Natural killer cell (primary cell): ENCODE measurements around the gene DPM2. TPM values are rescaled to one million over a fixed set of nuclear protein-coding genes. Genes with fewer than 3 reads are reported as not detected.

Source experiments
- ATAC-seq, 3 donors: fragments of 150-1000 bp in 2 of 3; fragments of 200-7000 bp in 1 of 3; cut with Tn5 transposase; 1 replicate in 1 of 3; 2 replicates in 2 of 3; pipeline ENCODE4 v1.10.0; 2021; ENCODE audit warnings: mild to moderate bottlenecking in 2 of 3, moderate library complexity in 2 of 3
- DNase-seq, 2 donors: peaks; one replicate each; pipeline versions ENCODE4 v3.0.0 to v3.0.0-alpha.2; 2013 to 2021; ENCODE audit warnings: mixed read lengths in 1 of 2
- H3K27ac ChIP-seq: one replicate; pipeline ENCODE4 v1.5.1; 2013; ENCODE audit warnings: mild to moderate bottlenecking, low read length
- H3K27me3 ChIP-seq: one replicate; pipeline ENCODE4 v1.6.1; 2013; ENCODE audit warnings: low read length; ENCODE audit not compliant: control insufficient read depth, insufficient read depth
- H3K36me3 ChIP-seq: one replicate; pipeline ENCODE4 v1.6.1; 2013; ENCODE audit warnings: low read length; ENCODE audit not compliant: control insufficient read depth, insufficient read depth
- H3K4me1 ChIP-seq: one replicate; pipeline ENCODE4 v1.6.1; 2013; ENCODE audit warnings: low read length; ENCODE audit not compliant: control insufficient read depth, insufficient read depth
- H3K4me3 ChIP-seq: one replicate; pipeline ENCODE4 v1.5.1; 2013; ENCODE audit warnings: low read length
- H3K9me3 ChIP-seq: one replicate; pipeline ENCODE4 v1.6.1; 2013; ENCODE audit warnings: low read length; ENCODE audit not compliant: control insufficient read depth, insufficient read depth
- H3K27ac Mint-ChIP-seq, 2 donors: one replicate each; pipeline ENCODE4 v1.8.0; 2022; ENCODE audit warnings: mild to moderate bottlenecking in 2 of 2, mixed read lengths in 2 of 2, moderate library complexity in 1 of 2
- H3K27me3 Mint-ChIP-seq, 2 donors: one replicate each; pipeline ENCODE4 v1.8.0; 2022; ENCODE audit warnings: low read depth in 2 of 2, mixed read lengths in 2 of 2
- H3K36me3 Mint-ChIP-seq: one replicate; pipeline ENCODE4 v1.8.0; 2022; ENCODE audit warnings: mixed read lengths
- H3K4me1 Mint-ChIP-seq, 2 donors: one replicate each; pipeline ENCODE4 v1.8.0; 2022; ENCODE audit warnings: mixed read lengths in 2 of 2
- H3K4me3 Mint-ChIP-seq: one replicate; pipeline ENCODE4 v1.8.0; 2022; ENCODE audit warnings: mild to moderate bottlenecking, moderate library complexity, mixed read lengths
- H3K9me3 Mint-ChIP-seq, 2 donors: one replicate each; pipeline ENCODE4 v1.8.0; 2022; ENCODE audit warnings: mixed read lengths in 2 of 2
- WGBS: methylation state at CpG from one replicate; pipeline ENCODE4 v1.1.7; 2013; ENCODE audit warnings: missing lambda C conversion rate; ENCODE audit not compliant: insufficient coverage; 5-methylcytosine and 5-hydroxymethylcytosine counted together
- intact Hi-C: fragments of 100-400 bp; cut with micrococcal nuclease; formaldehyde crosslinking; loops from one replicate; pipeline ENCODE4 v1.14.2; 2022
- total RNA-seq, 4 donors: library from RNA; stranded (reverse); fragments of 120-200 nt in 1 of 4; gene quantifications; one replicate each; pipeline versions ENCODE4 v1.2.3 to v1.2.4, GENCODE V29; 2013 to 2022
- TF ChIP-seq, protein P1 (sequence below): fragments of 200-600 bp; IDR thresholded peaks from one replicate; pipeline ENCODE4 v1.8.0; 2022; ENCODE audit warnings: antibody characterized with exemption

Gene DPM2
- total RNA-seq, 3 donors from 2014 or later (not counting 1 experiment from before 2014, with no cell fraction given) = 22.9 to 31.4 (median 24.1) TPM

DNA sequence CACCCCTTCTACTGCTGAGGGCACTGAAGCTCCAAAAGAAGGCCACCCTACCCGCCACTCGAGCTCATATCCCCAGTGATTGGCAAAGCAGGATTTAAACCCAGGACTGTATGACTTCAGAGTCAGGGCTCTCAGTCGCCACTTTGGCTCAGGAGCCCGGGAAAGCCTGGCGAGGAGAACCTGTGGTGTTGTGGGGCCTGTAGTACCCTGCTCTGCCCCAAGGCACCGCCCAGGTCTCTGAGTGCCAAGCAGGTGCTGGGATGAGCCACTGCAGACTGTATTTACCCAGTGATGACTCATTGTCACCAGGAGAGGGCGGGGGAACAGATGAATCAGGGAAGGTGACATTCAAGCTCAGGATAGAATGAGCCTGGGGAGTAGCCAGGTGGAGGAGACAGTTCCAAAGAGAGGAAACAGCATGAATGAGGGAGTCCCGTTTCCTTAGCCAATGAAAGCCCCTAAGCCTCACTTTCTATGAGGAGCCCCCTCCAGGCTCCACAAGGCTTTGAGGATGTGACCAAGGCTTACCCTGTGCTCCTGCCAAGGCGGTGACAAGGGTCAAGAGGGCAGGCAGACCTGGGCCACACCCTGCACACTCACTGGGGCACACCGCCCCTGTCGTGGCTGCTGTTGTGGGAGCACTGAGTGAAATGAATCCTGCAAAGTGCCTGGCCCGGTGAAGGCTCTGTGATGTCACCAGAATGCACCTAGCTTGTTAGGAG lies 17.8 kb upstream of the DPM2 start:
- 61% methylated on average over 12 of the region's 12 CpGs for WGBS
- H3K4me1 Mint-ChIP-seq = peaks cover 5 to 12% of the 10 kb centered on the region in 2 donors
- peak; percentile 59 to 82 (median 75) for ATAC-seq

GRCh38 chr9:127954831-127955293 lies 17.2 kb upstream of the DPM2 start:
- 89% methylated on average over 13 of the region's 13 CpGs for WGBS
- H3K36me3 ChIP-seq = no peaks in the 10 kb centered on the region
- DNase-seq (no peak), ATAC-seq (no peak)
- intact Hi-C loops = no loop called here
- Mint-ChIP-seq H3K4me3 (no peak overlapping the region), H3K9me3 (no peaks in the 10 kb centered on the region), H3K27ac (no peak overlapping the region), H3K27me3 (no peaks in the 10 kb centered on the region), H3K36me3 (no peaks in the 10 kb centered on the region), H3K4me1 (peaks cover 5 to 7% of the 10 kb centered on the region in 2 donors)
- H3K27me3 ChIP-seq = no peaks in the 10 kb centered on the region
- TF ChIP-seq, protein P1, sequence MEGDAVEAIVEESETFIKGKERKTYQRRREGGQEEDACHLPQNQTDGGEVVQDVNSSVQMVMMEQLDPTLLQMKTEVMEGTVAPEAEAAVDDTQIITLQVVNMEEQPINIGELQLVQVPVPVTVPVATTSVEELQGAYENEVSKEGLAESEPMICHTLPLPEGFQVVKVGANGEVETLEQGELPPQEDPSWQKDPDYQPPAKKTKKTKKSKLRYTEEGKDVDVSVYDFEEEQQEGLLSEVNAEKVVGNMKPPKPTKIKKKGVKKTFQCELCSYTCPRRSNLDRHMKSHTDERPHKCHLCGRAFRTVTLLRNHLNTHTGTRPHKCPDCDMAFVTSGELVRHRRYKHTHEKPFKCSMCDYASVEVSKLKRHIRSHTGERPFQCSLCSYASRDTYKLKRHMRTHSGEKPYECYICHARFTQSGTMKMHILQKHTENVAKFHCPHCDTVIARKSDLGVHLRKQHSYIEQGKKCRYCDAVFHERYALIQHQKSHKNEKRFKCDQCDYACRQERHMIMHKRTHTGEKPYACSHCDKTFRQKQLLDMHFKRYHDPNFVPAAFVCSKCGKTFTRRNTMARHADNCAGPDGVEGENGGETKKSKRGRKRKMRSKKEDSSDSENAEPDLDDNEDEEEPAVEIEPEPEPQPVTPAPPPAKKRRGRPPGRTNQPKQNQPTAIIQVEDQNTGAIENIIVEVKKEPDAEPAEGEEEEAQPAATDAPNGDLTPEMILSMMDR = no peak
- H3K9me3 ChIP-seq = no peaks in the 10 kb centered on the region
- no peak overlapping the region for H3K4me3 ChIP-seq
- peaks cover 23% of the 10 kb centered on the region for H3K4me1 ChIP-seq
- H3K27ac ChIP-seq = no peak overlapping the region

More for the DNA sequence above, 17.8 kb upstream of the DPM2 start:
- no peaks in the 10 kb centered on the region for H3K9me3 Mint-ChIP-seq
- Histone ChIP-seq H3K9me3 (no peaks in the 10 kb centered on the region), H3K27me3 (no peaks in the 10 kb centered on the region), H3K4me1 (peaks cover 29% of the 10 kb centered on the region), H3K27ac (no peak overlapping the region), H3K36me3 (no peaks in the 10 kb centered on the region), H3K4me3 (no peak overlapping the region)
- TF ChIP-seq, protein P1 = no peak
- peak in 1 of 2 donors; percentile 89 for DNase-seq
- H3K36me3 Mint-ChIP-seq = no peaks in the 10 kb centered on the region
- intact Hi-C loops = no loop called here
- H3K27ac Mint-ChIP-seq = peak overlapping the region in 1 of 2 donors; percentile 58
- no peaks in the 10 kb centered on the region for H3K27me3 Mint-ChIP-seq
- no peak overlapping the region for H3K4me3 Mint-ChIP-seq

DNA sequence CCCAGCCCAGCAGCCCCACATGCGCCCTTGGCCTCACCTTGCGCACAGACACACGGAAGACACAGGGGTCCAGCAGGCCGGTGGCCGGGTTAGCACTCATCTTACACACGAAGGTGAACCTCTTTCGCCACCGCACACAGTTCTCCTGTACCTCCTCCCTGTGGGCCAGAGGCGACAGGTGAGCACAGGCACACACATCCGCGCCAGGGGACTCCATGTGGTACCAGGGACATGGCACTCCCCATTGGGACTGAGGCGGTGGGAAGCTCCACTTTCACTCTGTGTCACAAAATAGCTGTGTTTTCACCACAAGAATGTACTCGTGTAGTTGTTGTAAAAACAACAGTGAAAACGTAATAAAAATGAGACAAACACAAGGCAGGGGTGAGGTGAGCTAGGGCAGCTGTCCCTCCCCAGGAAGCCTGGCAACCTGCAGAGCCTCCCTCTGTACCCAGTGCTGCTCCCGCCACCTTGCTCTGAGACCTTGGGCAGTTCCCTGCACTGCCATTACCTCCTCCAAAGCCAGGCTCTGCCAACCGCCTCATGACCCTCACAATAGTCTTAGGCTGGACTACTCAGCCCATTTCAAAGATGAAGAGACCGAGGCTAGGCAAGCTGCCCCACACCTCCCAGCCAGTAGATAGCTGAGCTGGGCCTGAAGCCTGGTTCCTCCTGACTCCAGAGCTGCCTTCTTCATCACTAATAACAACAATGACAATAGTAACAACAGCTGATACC lies 16.3 kb upstream of the DPM2 start:
- ATAC-seq (no peak), DNase-seq (no peak)
- no peak overlapping the region for H3K4me3 Mint-ChIP-seq
- H3K27me3 Mint-ChIP-seq = no peaks in the 10 kb centered on the region
- TF ChIP-seq, protein P1 = no peak
- peaks cover 5 to 7% of the 10 kb centered on the region in 2 donors for H3K4me1 Mint-ChIP-seq
- Histone ChIP-seq H3K9me3 (no peaks in the 10 kb centered on the region), H3K36me3 (no peaks in the 10 kb centered on the region), H3K4me1 (peaks cover 23% of the 10 kb centered on the region), H3K4me3 (no peak overlapping the region), H3K27ac (no peak overlapping the region), H3K27me3 (no peaks in the 10 kb centered on the region)
- 89% methylated on average over 17 of the region's 17 CpGs for WGBS
- H3K36me3 Mint-ChIP-seq = no peaks in the 10 kb centered on the region
- intact Hi-C loops = no loop called here
- H3K9me3 Mint-ChIP-seq = no peaks in the 10 kb centered on the region
- no peak overlapping the region for H3K27ac Mint-ChIP-seq
